Spleen (tissue), 7 donors: Measurements from ENCODE around the gene MST1R.

Experiments
- POLR2A ChIP-seq, 3 donors: fragments of 450-650 bp; IDR thresholded peaks; one replicate each; pipeline ENCODE4 v1.5.1; 2017; ENCODE audit warnings: antibody characterized with exemption in 3 of 3, mild to moderate bottlenecking in 1 of 3
- TF ChIP-seq, protein P1 (sequence below), 11 experiments: fragments of 200-600 bp in 7 of 11; fragments of 450-650 bp in 4 of 11; sonication (generic) in 4 of 11; IDR thresholded peaks in 8 of 11; conservative IDR thresholded peaks in 3 of 11; 1 replicate in 7 of 11; 2 replicates in 4 of 11; pipeline versions ENCODE4 v1.4.0 to v1.8.0; 2016 to 2021; ENCODE audit warnings: antibody characterized with exemption in 11 of 11, inconsistent platforms in 4 of 11, mild to moderate bottlenecking in 1 of 11
- donor health status: DM: no; HTN: no; CAD: no; lungs with moderate emphysema.
- donor health status: DM: no; HTN: no; CAD: no.
- donor health status: DM: no; HTN: no; CAD: no.

DNA sequence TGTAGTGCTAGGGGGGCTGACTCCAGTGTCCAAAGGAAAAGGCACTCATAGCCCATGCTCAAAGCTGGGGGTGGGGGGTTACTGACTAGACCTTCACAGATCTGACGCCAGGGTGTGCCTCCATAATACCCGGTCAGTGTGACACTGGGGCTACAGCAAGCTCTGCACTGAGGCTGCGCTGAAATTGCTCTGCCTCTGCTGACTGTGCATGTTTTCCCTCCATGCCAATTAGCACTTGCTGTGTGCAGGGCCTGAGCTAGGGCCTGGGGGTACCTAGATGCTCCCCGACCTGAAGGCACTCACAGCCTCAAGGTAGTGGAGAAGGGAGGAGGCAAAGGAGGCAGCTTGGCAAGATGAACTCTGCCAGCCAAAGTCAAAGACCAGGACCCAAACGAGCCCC lies 39.2 kb downstream of the MST1R start:
- TF ChIP-seq, protein P1, sequence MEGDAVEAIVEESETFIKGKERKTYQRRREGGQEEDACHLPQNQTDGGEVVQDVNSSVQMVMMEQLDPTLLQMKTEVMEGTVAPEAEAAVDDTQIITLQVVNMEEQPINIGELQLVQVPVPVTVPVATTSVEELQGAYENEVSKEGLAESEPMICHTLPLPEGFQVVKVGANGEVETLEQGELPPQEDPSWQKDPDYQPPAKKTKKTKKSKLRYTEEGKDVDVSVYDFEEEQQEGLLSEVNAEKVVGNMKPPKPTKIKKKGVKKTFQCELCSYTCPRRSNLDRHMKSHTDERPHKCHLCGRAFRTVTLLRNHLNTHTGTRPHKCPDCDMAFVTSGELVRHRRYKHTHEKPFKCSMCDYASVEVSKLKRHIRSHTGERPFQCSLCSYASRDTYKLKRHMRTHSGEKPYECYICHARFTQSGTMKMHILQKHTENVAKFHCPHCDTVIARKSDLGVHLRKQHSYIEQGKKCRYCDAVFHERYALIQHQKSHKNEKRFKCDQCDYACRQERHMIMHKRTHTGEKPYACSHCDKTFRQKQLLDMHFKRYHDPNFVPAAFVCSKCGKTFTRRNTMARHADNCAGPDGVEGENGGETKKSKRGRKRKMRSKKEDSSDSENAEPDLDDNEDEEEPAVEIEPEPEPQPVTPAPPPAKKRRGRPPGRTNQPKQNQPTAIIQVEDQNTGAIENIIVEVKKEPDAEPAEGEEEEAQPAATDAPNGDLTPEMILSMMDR (IDR thresholded peaks at IDR 0.05 in 8 of 11, conservative IDR thresholded peaks at IDR 0.05 in 3 of 11), result no peak
- no peak for TF ChIP-seq POLR2A (IDR thresholded peaks at IDR 0.05)
